GM11168 (cell line): ENCODE results near the gene CHAF1B.
"Not testable (repeated sequence)": the region's sequence is repeated elsewhere in the genome, so short reads cannot be mapped to it uniquely, and the experiment has no call there.

Experiments
- in situ Hi-C: fragments of 300-500 bp; cut with MboI; formaldehyde crosslinking; loops from one replicate; pipeline ENCODE4 v1.12.0; 2022; ENCODE audit warnings: low sequenced_read_pairs; ENCODE audit not compliant: unreplicated experiment

CHAF1B gene

GRCh38 chr21:36385233-36386030, at the start of gene CHAF1B:
CHAF1B (plus strand) TSS chr21:36385392; CDS start chr21:36386137, 745 bp downstream.
- in situ Hi-C loops = no loop called here

- in situ Hi-C loops = loop anchor here (5.0 kb wide), 1 partner anchor 195 kb away; no protein-coding TSS in a partner anchor
These were observed 48.1 kb upstream of the CHAF1B start for GRCh38 chr21:36337099-36337509.

- in situ Hi-C loops = loop anchor here (5.0 kb wide), 1 partner anchor 197 kb away; no protein-coding TSS in a partner anchor
These were observed 46.2 kb upstream of the CHAF1B start for GRCh38 chr21:36338975-36339374.

GRCh38 chr21:36342581-36342980, 42.6 kb upstream of the CHAF1B start:
- in situ Hi-C loops = not testable (repeated sequence)

GRCh38 chr21:36344931-36345330, 40.3 kb upstream of the CHAF1B start:
- in situ Hi-C loops = no loop called here

- in situ Hi-C loops = no loop called here
These were observed 37.8 kb upstream of the CHAF1B start for GRCh38 chr21:36347278-36347961.

GRCh38 chr21:36347962-36348328, 37.2 kb upstream of the CHAF1B start:
- in situ Hi-C loops = no loop called here

GRCh38 chr21:36349315-36349714, 35.9 kb upstream of the CHAF1B start:
- in situ Hi-C loops = no loop called here

GRCh38 chr21:36350282-36350910, 34.8 kb upstream of the CHAF1B start:
- in situ Hi-C loops = no loop called here

GRCh38 chr21:36354918-36355680, 30.1 kb upstream of the CHAF1B start:
- in situ Hi-C loops = no loop called here

- in situ Hi-C loops = no loop called here
These were observed 29.3 kb upstream of the CHAF1B start for GRCh38 chr21:36355868-36356267.

GRCh38 chr21:36359185-36359584, 26.0 kb upstream of the CHAF1B start:
- in situ Hi-C loops = no loop called here

- in situ Hi-C loops = no loop called here
These were observed 16.0 kb upstream of the CHAF1B start for GRCh38 chr21:36369064-36369685.

GRCh38 chr21:36375994-36376393, 9.2 kb upstream of the CHAF1B start:
- in situ Hi-C loops = no loop called here

GRCh38 chr21:36377391-36377842, 7.8 kb upstream of the CHAF1B start:
- in situ Hi-C loops = no loop called here

- in situ Hi-C loops = no loop called here
These were observed 5.9 kb upstream of the CHAF1B start for GRCh38 chr21:36379251-36379650.

GRCh38 chr21:36381841-36382589, 3.2 kb upstream of the CHAF1B start:
- in situ Hi-C loops = no loop called here

- in situ Hi-C loops = not testable (repeated sequence)
These were observed 2.5 kb upstream of the CHAF1B start for GRCh38 chr21:36382722-36383121.

GRCh38 chr21:36384885-36385232, 333 bp upstream of the CHAF1B start:
- in situ Hi-C loops = no loop called here
